ENCODE results near the gene SH3D21.

Gene SH3D21

DNA sequence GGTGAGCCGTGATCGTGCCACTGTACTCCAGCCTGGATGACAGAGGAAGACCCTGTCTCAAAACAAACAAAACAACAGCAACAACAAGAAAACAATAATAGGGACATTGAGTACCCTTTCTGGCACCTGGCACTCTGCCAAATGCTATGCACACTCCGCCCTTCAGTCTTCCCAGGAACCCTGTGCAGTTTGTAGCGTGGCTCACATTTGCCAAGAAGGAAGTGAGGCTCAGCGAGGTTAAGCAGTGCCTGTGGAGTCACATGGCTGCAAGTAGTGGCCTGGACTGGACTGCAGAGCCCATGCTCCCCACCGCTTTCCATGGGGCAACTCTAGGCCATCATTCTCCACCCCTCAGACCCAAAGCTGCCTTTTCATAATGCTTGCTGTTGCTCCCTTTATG is 22.5 kb downstream of the SH3D21 start:
- DNase-seq (ENCODE audit: extremely low read depth, low read depth): no peak
- TF ChIP-seq CTCF (IDR thresholded peaks at IDR 0.05; ENCODE audit: low read depth, low read length): no peak

GRCh38 chr1:36329817-36330216 is 23.6 kb downstream of the SH3D21 start:
- no peak for TF ChIP-seq CTCF (IDR thresholded peaks at IDR 0.05; ENCODE audit: low read depth, low read length)
- DNase-seq (ENCODE audit: extremely low read depth, low read depth): no peak

GRCh38 chr1:36330940-36331339 is 24.8 kb downstream of the SH3D21 start:
- TF ChIP-seq CTCF (IDR thresholded peaks at IDR 0.05; ENCODE audit: low read depth, low read length): no peak
- DNase-seq (ENCODE audit: extremely low read depth, low read depth): no peak

- DNase-seq (ENCODE audit: extremely low read depth, low read depth): no peak
- TF ChIP-seq CTCF (IDR thresholded peaks at IDR 0.05; ENCODE audit: low read depth, low read length): no peak
These were observed 31.7 kb downstream of the SH3D21 start for GRCh38 chr1:36337830-36338229.

- TF ChIP-seq CTCF (IDR thresholded peaks at IDR 0.05; ENCODE audit: low read depth, low read length): no peak
- DNase-seq (ENCODE audit: extremely low read depth, low read depth): no peak
These were observed 33.0 kb downstream of the SH3D21 start for GRCh38 chr1:36339215-36339614.

GRCh38 chr1:36339615-36340014 is 33.4 kb downstream of the SH3D21 start:
- DNase-seq (ENCODE audit: extremely low read depth, low read depth): no peak
- no peak for TF ChIP-seq CTCF (IDR thresholded peaks at IDR 0.05; ENCODE audit: low read depth, low read length)

DNA sequence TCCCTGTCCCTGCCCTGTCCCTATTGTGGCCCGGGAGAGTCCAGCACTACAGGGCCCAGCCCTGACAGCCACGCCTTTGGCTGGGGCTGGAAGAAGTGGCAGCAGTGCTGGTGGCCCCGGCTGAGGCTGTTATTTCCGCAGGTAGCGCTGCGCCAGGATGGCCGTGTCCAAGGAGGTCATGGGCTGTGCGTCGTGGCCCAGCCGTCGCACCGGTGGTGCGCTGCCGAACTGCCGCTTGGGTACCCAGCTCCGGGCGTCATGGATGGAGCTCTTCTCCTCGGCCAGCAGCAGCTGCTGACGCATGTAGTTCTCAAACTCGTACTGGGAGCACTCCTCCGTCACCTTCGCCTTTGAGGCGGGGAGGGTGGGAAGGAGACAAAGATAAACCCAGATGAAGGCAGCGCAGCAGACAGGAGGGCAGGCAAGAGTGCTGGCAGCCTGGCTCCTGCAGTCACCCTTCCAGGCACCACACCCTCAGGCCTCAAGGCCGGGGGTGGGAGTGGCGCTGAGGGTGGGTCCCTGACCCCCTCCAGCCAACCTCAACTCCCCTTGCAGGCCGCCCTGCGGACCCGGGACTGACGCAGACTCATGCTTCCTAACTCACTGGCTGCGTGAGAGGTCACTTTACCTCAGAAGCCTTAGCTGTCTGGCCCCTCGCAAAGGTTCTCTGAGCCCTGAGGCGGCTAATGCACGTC is 35.6 kb downstream of the SH3D21 start:
- no peak for DNase-seq (ENCODE audit: extremely low read depth, low read depth)
- TF ChIP-seq CTCF (IDR thresholded peaks at IDR 0.05; ENCODE audit: low read depth, low read length): no peak
